H4 (cell line): ENCODE data around the gene METTL2A. TPM values are rescaled to one million over a fixed set of nuclear protein-coding genes. Genes with fewer than 3 reads are reported as not detected.
"Not testable (repeated sequence)": the region's sequence is repeated elsewhere in the genome, so short reads cannot be mapped to it uniquely, and the experiment has no call there.

ENCODE experiments used
- DNase-seq: peaks from one replicate; pipeline ENCODE4 v3.0.0-alpha.2; 2015; ENCODE audit warnings: low spot score
- total RNA-seq: library from RNA; depleted of rRNA; stranded (reverse); fragments of >200 nt; shearing (Covaris generic); gene quantifications from 2 replicates; pipeline ENCODE4 v1.2.3, GENCODE V29; 2014; rRNA removed

Gene METTL2A, protein sequence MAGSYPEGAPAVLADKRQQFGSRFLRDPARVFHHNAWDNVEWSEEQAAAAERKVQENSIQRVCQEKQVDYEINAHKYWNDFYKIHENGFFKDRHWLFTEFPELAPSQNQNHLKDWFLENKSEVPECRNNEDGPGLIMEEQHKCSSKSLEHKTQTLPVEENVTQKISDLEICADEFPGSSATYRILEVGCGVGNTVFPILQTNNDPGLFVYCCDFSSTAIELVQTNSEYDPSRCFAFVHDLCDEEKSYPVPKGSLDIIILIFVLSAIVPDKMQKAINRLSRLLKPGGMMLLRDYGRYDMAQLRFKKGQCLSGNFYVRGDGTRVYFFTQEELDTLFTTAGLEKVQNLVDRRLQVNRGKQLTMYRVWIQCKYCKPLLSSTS
- total RNA-seq = 19.8 and 28.3 TPM in 2 replicates

DNA sequence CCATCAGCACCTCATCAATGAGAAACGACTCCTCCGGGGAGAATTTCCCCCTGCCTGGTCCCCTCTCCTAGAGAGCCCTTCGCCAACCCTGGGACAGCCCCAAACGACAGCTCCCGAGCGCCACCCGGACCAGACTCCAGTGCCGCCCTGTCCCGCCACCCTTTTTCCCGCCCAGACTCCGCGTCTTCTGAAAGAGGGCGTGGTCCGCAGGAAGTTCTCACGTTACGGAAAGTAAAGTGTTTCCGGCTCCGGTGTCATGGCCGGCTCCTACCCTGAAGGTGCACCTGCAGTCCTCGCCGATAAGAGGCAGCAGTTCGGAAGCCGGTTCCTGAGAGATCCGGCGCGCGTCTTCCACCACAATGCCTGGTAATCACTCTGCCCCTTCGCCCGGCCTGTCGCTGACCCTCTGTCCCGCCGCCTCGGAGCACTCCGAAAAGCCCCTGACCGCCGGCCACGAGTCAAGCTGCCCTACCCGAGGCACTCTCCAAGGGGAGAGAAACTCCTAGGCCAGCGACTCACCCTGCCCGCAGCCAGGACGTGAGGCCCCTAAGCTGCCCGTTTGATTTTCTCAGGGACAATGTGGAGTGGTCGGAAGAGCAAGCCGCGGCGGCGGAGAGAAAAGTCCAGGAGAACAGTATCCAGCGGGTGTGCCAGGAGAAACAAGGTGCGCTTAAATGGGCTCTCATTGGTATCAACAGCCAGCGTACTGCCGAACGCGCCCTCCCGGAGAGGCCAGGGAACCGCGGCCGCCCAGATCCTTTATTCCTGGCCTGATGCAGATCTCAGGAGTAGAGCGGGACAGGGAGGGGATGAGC lies at the start of gene METTL2A:
TSS of gene METTL2A (plus strand) at position 251 of the 815 bp plus-strand sequence. CDS start at position 257, 6 bp downstream.
- peak; percentile 96 for DNase-seq

DNA sequence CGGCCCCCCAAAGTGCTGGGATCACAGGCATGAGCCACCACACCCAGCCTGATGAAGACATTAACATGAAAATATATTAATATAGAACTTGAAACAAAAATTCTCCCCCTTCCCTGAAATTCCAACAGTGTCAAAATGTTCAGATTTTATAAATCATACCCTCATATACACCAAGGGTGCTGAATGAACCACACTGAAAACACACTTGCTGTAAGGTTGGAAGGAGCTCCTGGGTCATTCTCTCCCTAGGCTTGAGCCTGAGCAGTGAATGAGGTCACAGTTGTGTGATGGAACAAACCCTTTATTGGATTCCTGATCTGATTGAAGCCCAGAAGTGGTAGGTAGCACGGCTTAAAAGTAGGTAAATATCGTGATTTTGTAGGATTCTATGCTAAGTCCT lies 43.4 kb upstream of the METTL2A start, which contains the start of gene EFCAB3:
TSS of gene EFCAB3 (plus strand) at position 301 of the 400 bp plus-strand sequence. CDS start 2,427 bp downstream, outside the sequence.
- DNase-seq = no peak

DNA sequence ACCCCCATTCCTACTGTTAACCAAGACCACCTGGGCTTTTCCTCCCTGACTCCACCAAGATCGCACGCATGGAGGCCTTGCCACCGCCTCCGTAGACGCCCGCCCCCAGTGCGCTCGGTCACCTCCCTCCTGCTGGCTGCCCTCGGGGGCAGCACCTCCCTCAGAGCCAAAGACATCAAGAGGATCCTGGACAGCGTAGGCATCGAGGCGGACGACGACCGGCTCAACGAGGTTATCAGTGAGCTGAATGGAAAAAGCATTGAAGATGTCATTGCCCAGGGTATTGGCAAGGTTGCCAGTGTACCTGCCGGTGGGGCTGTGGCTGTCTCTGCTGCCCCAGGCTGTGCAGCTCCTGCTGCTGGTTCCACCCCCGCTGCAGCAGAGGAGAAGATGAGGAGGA lies 42.1 kb upstream of the METTL2A start:
- no peak for DNase-seq

DNA sequence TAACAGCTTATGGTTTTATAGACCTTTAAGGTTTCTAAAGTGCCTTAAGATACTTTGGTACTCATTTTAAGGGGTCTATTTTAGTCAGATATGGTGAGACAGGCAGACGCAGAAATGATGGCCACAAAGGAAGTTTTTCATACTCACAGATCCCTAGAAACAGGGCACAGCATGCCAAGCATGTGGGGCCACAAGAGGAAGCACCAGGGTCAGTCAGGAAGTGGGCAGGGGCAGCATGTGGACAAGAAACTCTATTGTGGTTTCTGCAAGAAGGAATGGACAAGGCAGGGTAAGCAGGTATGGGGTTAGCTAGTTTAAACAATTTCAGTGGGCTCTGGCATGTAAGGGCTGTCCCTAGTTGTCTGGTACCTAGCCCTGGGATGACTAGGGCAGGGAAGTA lies 34.8 kb upstream of the METTL2A start:
- no peak for DNase-seq

DNA sequence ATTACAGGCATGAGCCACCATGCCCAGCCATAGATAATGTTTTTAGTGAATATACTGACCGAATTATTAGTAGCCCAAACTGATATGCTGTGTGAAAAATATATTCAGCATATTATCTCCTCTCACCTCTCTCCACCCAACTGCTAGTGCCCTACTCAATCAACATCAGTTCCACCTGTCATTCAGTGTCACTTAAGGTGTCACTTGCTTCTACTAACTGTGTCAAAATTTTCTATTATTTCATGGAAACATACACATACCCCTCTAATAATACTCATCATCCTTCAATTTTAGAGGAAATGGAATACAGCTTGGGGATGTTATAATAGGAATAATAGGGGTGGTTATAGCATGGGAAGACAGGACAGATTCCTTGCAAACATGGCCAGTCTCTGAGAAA lies 30.8 kb upstream of the METTL2A start:
- DNase-seq = no peak

DNA sequence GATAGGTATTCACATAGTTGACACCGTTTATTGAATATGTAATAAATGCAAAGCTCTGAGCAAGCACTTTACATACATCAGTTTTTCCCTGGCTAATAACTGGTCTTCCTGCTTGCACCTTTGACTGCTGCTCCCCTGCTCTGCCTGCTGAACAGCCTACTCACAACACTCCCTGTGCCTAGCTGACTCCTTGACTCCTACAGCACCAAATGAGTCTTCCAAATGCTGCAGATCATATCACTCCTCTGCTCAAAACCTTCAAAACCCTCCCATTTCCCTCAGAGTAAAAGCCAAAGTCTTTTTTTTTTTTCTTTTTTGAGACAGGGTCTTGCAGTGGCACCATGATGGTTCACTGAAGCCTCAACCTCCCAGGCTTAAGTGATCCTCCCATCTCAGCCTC lies 24.8 kb upstream of the METTL2A start:
- DNase-seq = no peak

DNA sequence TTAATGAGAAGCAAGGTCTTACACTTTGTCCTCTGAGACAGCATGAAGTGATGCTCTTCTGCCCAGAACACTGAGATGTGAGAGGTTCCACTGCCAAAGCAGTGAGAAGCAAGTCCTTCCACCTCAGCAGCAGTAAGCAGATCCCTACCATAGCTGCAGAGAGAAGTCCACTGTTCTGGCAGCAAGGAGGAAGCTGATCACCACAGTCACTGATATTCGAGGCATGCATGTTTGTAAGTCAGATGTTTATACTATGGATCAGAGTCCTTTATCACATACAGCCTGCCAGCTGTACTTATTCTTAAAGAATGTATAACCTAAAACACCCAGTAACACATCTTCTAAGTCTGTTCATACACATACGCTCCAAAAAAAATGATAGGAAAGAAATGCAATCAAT lies 18.2 kb upstream of the METTL2A start:
- DNase-seq = no peak

DNA sequence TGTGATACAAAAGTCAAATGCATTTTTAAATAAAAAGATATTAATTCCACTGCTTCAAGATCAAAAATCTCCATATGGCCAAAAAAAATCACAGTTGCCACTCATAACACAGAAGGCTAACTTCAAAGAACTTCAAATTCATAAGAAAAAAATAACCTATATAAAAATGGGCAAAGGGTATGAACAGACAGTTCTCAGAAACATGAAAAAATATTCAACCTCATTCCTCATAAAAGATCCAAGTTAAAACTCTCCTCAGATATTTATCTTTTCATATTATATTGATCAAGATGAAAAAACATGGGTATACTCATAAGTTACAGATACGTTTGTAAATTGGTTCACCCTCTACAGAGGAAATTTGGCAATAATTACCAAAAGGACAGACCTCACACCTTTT lies 10.6 kb upstream of the METTL2A start:
- not testable (repeated sequence) for DNase-seq

DNA sequence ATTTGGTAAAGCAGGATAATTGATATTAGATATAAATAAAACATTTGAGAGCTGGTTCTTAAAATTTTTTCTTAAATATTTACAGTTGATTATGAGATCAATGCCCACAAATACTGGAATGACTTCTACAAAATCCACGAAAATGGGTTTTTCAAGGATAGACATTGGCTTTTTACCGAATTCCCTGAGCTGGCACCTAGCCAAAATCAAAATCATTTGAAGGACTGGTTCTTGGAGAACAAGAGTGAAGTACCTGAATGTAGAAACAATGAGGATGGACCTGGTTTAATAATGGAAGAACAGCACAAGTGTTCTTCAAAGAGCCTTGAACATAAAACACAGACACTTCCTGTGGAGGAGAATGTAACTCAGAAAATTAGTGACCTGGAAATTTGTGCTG lies 2.5 kb downstream of the METTL2A start:
- not testable (repeated sequence) for DNase-seq

DNA sequence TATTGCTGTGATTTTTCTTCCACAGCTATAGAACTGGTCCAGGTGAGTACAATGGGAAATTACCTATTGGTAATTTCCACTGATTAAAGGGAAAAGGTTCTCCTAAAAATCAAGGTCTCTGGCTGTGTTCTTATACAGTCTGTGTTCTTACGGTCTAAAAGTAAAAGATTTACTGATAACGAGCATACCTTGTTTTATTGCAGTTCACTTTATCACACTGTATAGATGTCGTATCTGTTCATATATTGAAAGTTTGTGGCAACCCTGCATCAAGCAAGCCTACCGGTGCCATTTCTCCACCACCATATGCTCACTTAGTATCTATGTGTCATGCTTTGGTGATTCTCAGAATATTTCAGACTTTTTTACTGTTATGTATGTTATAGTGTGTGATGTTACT lies 11.6 kb downstream of the METTL2A start:
- not testable (repeated sequence) for DNase-seq

DNA sequence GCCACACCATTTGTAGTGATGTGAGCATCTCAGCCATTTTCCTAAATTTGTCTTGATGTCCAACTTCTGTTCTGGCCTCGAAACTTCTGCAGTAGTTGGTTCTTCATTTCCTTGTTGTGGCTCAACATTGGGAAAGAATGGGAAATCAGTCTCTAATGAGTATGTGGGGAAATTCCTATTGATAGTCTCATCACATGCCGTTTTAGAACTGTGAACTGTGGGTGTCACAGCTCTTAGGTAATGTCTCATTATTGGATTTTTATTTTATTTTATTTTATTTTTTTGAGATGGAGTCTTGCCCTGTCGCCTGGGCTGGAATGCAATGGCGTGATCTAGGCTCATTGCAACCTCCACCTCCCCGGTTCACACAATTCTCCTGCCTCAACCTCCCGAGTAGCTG lies 17.5 kb downstream of the METTL2A start:
- DNase-seq = not testable (repeated sequence)

DNA sequence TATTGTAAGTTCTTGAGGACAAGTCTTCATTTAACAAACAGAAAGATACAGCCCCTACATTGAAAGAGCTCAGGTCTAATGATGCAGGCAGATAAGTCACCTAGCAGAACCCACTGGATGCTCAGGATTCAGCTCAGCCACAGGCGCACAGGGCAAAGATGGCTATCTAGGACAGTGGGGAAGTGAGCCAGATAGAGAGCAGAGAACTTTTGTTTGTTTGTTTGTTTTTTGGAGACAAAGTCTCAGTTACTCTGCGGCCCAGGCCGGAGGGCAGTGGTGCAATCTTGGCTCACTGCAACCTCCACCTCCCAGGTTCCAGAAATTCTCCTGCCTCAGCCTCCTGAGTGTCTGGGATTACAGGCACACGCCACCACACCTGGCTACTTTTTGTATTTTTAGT lies 20.4 kb downstream of the METTL2A start:
- DNase-seq = no peak

DNA sequence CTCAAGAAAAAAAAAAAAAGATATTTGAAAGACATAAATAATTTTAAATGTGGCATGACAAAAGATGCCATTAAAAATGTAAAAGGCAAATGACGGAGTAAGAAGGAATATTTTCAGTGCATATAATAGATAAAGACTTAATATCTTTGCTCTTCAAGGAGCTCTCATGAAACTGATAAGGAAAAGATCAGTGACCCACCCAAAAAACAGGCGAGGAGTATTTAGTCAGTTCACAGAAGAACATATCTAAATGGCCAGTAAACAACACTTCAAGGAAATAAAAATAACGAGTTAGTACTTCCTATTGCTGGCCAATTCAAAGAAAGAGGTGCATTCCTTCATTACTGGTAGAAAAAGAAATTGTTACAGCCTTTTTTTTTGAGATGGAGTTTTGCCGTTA lies 22.1 kb downstream of the METTL2A start:
- not testable (repeated sequence) for DNase-seq

DNA sequence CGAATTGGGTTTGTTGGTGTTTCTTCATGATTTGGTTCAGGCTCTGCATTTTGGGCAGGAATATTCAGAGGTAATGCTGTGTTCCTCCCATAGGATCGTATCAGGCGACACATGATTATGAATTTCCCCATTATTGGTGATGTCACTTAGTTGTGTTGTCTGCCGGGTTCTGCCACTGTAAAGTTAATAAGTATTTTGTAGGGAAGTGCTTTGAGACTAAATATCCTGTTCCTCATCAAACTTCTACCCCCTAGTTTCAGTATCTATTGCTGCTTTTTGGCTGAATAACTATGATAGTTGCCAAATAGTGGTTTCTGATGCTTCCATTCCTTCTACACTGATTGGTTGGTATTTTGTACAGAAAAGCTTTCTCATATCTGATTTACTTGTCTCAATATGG lies 28.5 kb downstream of the METTL2A start:
- DNase-seq = not testable (repeated sequence)

DNA sequence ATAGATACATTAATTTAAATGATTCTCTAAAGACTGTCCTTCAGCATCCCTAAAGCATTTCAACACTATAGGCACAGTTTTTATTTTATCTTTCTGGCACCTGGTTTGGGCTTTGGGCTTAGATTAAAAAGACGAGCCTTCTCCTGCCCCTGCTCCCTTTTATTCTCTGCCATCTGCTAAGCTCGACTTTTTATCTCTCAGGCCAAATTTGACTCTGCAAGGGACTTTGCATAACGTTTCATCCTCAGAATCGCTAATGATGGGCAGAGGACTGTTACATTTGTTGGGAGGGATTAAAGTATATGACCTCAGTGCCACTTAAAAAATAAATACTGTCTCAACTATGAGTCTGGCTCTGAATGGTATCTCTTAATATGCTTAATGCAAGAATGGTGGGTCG lies 29.3 kb downstream of the METTL2A start:
- DNase-seq = not testable (repeated sequence)

DNA sequence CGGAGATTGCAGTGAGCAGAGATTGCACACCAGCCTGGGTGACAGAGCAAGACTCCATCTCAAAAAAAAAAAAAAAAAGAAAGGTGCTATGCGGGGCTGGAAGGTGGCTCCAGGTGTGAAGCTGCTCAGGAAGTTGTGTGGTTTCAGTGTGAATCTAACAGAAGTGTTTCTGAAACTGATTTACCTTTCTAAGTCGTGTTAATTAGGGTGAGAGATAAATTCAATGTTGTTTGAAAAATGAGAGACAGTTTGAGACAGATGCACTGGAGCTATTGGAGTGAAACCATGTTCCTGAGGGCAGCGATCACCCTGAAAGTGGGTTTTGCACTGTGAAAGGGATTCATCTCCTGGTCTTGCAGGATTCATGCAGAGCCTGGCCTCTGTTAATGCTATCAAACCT lies 30.0 kb downstream of the METTL2A start:
- not testable (repeated sequence) for DNase-seq

DNA sequence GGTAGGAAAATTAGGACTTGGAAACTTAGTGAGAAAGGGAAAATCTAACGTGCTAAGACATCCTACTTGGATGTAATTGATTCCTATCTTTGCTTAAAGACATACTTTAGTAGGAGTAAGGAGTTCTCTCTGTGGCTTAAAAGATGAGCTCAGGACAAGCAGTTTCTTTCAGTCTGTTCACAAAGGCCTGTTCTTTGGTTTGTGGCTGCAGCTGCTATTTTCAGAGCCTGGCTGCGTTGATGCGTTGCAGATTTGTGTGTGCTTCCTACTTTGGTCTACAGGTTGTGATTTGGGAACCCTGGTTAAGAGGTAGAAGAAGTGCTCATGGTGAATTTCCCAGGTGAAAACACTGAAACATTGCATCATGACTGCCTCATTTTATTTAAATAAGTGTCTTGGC lies 30.4 kb downstream of the METTL2A start:
- not testable (repeated sequence) for DNase-seq

DNA sequence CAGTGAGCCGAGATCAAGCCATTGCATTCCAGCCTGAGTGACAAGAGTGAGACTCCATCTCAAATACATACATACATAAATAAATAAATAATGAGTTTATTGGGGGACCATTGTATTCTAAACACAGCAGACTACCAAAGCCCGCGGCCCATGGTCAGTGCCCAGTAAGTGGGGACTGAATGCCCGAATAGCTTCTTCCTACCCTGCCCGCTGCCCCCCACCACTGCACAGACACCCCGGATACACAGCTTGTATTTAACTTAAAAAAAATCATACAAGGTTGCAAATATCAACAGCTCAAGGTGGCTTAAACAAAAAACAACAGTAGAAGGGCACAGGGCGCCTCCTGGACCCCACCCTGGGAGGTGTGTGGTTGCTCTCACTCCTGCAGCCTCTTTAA lies 32.3 kb downstream of the METTL2A start:
- no peak for DNase-seq

DNA sequence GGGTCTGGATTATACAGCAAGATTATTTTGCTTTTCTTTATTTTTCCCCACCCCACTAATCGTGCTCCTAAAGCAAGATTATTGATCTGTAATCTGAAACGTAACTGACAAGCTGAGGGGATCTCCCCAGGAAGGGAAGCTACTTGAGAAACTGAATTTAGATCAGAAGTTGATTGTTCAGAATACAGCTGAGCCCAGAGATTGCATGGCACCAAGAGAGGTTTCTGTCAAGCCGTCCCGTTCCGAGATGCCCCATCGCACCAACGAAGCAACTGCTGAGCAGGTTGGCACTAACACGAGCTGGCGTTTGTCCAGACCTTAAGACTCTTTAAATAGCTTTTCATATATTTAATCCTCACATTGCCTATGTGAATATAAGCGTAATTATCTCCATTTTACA lies 34.8 kb downstream of the METTL2A start:
- DNase-seq = not testable (repeated sequence)

DNA sequence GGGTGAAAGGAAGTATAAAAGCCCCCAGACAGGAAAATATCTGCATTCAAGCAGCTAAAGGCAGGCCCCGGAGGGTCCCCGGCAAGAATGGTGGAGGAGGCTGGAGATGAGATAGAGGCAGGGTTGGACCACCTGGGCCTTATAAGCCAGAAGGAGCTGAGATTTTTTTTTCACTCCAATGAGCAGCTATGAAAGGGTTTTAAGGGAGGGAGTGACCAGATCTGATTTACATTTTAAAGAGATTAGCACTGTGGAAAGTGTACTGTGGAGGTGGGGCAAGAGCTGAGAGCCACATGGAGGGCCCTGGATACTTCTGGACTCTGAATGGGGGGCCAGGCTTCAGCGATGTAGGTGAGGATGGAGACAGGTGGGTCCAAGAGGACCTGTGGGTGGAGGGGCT lies 40.7 kb downstream of the METTL2A start:
- DNase-seq = not testable (repeated sequence)

DNA sequence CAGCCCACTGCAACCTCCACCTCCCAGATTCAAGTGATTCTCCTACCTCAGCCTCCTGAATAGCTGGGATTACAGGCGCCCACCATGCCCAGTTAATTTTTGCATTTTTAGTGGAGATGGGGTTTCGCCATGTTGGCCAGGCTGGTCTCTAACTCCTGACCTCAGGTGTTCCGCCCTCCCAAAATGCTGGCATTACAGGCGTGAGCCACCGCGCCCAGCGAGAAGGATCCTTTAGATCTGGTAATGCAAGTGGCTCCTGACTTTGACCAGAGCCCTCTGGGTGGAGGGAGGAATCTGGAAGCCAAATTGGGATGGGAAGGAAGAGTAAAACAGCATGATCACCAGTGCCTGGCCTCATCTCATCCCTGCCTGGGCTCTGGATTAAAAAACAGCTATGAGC lies 41.6 kb downstream of the METTL2A start:
- not testable (repeated sequence) for DNase-seq

DNA sequence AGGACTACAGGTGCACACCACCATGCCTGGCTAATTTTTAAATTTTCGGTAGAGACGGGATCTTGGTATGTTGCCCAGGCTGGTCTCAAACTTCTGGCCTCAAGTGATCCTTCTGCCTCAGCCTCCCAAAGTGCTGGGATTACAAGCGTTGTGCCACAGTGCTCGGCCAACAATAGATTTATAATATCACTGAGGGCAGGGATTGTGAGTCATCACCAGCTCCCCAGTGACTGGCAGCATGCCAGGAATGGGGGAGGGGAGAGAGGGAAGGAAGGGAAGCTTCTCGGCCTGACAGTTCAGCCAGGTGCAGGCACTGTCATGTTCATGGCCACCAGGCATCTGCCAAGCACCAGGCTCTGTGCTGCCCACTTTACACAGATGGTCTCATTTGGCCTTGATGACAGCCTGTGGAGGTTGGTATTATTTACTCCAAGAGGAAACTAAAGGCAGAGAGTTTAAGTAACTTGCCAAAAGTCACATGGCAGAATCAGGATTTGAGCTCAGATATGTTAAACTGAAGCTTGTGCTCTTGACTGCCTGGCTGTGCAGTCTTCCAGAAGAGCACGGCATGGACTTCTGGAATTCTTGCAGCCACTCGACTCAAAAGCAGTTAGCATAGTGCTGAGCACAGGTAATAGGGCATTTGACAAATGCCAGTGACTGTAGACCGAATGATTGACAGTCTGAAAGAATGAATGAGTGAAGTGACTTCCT lies 47.1 kb downstream of the METTL2A start:
- peak; percentile 72 for DNase-seq
